Loucy (cell line): Measurements from ENCODE around the gene KISS1.

Experiments
- H2AFZ ChIP-seq: fragments of 200-600 bp; sonication (generic); 2 replicates; pipeline ENCODE4 v1.6.0; 2016; ENCODE audit warnings: antibody characterized with exemption, mild to moderate bottlenecking, low read length, moderate library complexity
- H3F3A ChIP-seq: fragments of 200-600 bp; 2 replicates; pipeline ENCODE4 v1.6.0; 2016; ENCODE audit warnings: antibody characterized with exemption, low read depth, mild to moderate bottlenecking
- H3K27me3 ChIP-seq: fragments of 200-600 bp; sonication (generic); 2 replicates; pipeline ENCODE4 v1.6.1; 2014; ENCODE audit warnings: low read length, mild to moderate bottlenecking; ENCODE audit not compliant: insufficient read depth, poor library complexity, severe bottlenecking
- H3K36me3 ChIP-seq: fragments of 200-600 bp; sonication (generic); 2 replicates; pipeline ENCODE4 v1.6.1; 2016; ENCODE audit warnings: low read length; ENCODE audit not compliant: insufficient read depth
- H3K4me1 ChIP-seq: fragments of 200-600 bp; sonication (generic); 2 replicates; pipeline ENCODE4 v1.5.1; 2014; ENCODE audit warnings: low read length, mild to moderate bottlenecking; ENCODE audit not compliant: insufficient read depth, poor library complexity, severe bottlenecking
- H3K4me2 ChIP-seq: fragments of 200-600 bp; sonication (generic); 2 replicates; pipeline ENCODE4 v1.6.0; 2014; ENCODE audit warnings: antibody characterized with exemption, low read length, low read depth, mild to moderate bottlenecking; ENCODE audit not compliant: poor library complexity, severe bottlenecking
- H3K4me3 ChIP-seq: fragments of 200-600 bp; sonication (generic); 2 replicates; pipeline ENCODE4 v1.5.1; 2014; ENCODE audit warnings: low read length, mild to moderate bottlenecking, mixed read lengths; ENCODE audit not compliant: poor library complexity, severe bottlenecking
- H3K79me2 ChIP-seq: fragments of 200-600 bp; sonication (generic); 2 replicates; pipeline ENCODE4 v1.6.1; 2014; ENCODE audit warnings: low read length; ENCODE audit not compliant: insufficient read depth
- H3K9ac ChIP-seq: fragments of 200-600 bp; sonication (generic); 2 replicates; pipeline ENCODE4 v1.6.0; 2014; ENCODE audit warnings: mild to moderate bottlenecking, low read depth, low read length, moderate library complexity; ENCODE audit not compliant: poor library complexity, severe bottlenecking
- H3K9me2 ChIP-seq: fragments of 200-600 bp; sonication (generic); replicated peaks from 2 replicates; pipeline ENCODE4 v1.6.1; 2016; ENCODE audit warnings: low read depth, low read length, mixed read lengths
- H3K9me3 ChIP-seq: fragments of 200-600 bp; sonication (generic); 2 replicates; pipeline ENCODE4 v1.6.1; 2014; ENCODE audit warnings: mild to moderate bottlenecking, antibody characterized with exemption, low read length, low read depth; ENCODE audit not compliant: insufficient read depth
- H4K20me1 ChIP-seq: fragments of 200-600 bp; sonication (generic); 2 replicates; pipeline ENCODE4 v1.6.0; 2014; ENCODE audit warnings: antibody characterized with exemption, low read length, mild to moderate bottlenecking; ENCODE audit not compliant: insufficient read depth, poor library complexity, severe bottlenecking
- EZH2phosphoT487 ChIP-seq: fragments of 200-600 bp; IDR thresholded peaks from 2 replicates; pipeline ENCODE4 v1.6.1; 2018; ENCODE audit warnings: antibody characterized with exemption, mild to moderate bottlenecking, moderate library complexity, borderline replicate concordance
- TF ChIP-seq, protein P1 (sequence below): fragments of 200-600 bp; sonication (generic); conservative IDR thresholded peaks from 2 replicates; pipeline ENCODE4 v1.5.1; 2014; ENCODE audit warnings: mild to moderate bottlenecking, antibody characterized with exemption, low read length

KISS1 gene

DNA sequence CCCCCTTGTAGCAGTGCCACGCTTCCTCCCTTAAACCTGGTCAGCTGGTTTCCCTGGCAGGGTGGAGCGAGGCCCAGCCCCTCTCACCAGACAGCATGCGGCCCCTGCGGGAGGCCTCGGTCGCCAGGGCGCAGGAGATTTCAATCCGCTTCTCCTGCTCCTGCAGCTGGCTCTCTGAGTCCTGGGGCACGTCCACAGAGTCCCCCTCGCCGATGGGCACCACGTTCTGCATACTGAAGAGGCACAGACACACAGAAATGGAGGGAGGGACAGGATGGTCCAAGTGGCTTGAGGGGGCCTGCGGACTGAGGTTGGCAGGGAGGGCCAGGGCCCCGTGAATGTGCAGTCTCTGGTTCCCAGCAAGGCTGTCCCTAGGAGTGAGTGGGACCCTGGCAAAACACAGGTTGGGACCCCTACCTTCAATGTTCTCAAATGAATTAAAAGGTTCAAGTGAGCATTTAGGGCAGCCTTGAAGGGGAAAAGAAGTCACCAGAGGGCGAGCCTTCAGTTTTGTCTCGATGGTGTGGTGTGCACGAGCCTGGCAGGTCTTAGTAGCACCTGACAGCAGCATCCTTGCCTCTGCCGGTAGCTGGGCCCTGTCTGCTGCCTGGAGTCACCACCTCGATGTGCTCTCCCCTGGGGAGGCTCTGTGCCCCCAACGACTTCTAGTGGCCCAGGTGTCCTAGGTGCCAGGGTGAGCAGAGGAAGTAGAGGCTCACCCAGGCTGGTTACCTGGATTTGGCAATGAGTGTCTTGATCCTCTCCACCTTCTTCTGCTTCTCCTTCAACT is 31.9 kb upstream of the KISS1 start:
- H3K36me3 ChIP-seq: no peaks in the 10 kb centered on the region
- no peaks in the 10 kb centered on the region for H3K27me3 ChIP-seq
- no peaks in the 10 kb centered on the region for H4K20me1 ChIP-seq
- H3K9me3 ChIP-seq: no peaks in the 10 kb centered on the region
- no peak overlapping the region for H3K4me2 ChIP-seq
- H3F3A ChIP-seq: 0 out of 2 replicates have a peak, but pooled peaks cover 4% of the 10 kb centered on the region
- no peak overlapping the region for H2AFZ ChIP-seq
- no peaks in the 10 kb centered on the region for H3K79me2 ChIP-seq
- peaks cover 3% of the 10 kb centered on the region for H3K4me1 ChIP-seq
- no peak overlapping the region for H3K4me3 ChIP-seq
- no peaks in the 10 kb centered on the region for H3K9me2 ChIP-seq
- TF ChIP-seq EZH2phosphoT487: no peak
- TF ChIP-seq, protein P1, sequence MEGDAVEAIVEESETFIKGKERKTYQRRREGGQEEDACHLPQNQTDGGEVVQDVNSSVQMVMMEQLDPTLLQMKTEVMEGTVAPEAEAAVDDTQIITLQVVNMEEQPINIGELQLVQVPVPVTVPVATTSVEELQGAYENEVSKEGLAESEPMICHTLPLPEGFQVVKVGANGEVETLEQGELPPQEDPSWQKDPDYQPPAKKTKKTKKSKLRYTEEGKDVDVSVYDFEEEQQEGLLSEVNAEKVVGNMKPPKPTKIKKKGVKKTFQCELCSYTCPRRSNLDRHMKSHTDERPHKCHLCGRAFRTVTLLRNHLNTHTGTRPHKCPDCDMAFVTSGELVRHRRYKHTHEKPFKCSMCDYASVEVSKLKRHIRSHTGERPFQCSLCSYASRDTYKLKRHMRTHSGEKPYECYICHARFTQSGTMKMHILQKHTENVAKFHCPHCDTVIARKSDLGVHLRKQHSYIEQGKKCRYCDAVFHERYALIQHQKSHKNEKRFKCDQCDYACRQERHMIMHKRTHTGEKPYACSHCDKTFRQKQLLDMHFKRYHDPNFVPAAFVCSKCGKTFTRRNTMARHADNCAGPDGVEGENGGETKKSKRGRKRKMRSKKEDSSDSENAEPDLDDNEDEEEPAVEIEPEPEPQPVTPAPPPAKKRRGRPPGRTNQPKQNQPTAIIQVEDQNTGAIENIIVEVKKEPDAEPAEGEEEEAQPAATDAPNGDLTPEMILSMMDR: no peak
- no peak overlapping the region for H3K9ac ChIP-seq

DNA sequence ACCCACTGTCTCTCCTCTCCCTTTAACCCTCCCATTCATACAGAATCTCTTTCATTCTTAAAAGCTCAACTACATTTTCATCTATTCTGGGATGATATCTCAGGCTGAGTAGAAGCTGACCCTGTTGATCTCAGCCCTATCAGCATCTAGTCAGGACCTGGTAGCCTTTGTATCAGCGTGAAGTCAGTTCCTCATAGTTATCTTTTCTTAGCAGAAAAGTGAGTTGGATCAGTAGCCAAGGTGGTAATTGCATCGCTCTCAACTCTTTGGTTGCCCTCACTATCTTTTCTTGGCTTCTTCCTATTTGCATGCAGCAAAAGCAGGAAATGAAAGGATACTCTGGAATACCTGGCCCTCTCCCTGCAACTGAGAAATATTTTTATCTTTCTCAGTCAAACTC is 31.1 kb upstream of the KISS1 start:
- Histone ChIP-seq H3K36me3 (no peaks in the 10 kb centered on the region), H2AFZ (no peak overlapping the region), H3K9me3 (no peaks in the 10 kb centered on the region), H3F3A (0 out of 2 replicates have a peak, but pooled peaks cover 4% of the 10 kb centered on the region), H3K79me2 (no peaks in the 10 kb centered on the region), H3K4me1 (peaks cover 3% of the 10 kb centered on the region), H3K4me3 (no peak overlapping the region), H3K9ac (no peak overlapping the region), H3K4me2 (no peak overlapping the region), H4K20me1 (no peaks in the 10 kb centered on the region), H3K9me2 (no peaks in the 10 kb centered on the region), H3K27me3 (no peaks in the 10 kb centered on the region)
- TF ChIP-seq, protein P1: no peak
- no peak for TF ChIP-seq EZH2phosphoT487

- H3K36me3 ChIP-seq: no peaks in the 10 kb centered on the region
- no peak for TF ChIP-seq EZH2phosphoT487
- TF ChIP-seq, protein P1: no peak
- H3K9me2 ChIP-seq: no peaks in the 10 kb centered on the region
- no peaks in the 10 kb centered on the region for H4K20me1 ChIP-seq
- H2AFZ ChIP-seq: no peak overlapping the region
- no peak overlapping the region for H3K4me2 ChIP-seq
- H3K4me3 ChIP-seq: no peak overlapping the region
- no peaks in the 10 kb centered on the region for H3K27me3 ChIP-seq
- H3K9me3 ChIP-seq: no peaks in the 10 kb centered on the region
- H3K4me1 ChIP-seq: peaks cover 3% of the 10 kb centered on the region
- 0 out of 2 replicates have a peak, but pooled peaks cover 4% of the 10 kb centered on the region for H3F3A ChIP-seq
- H3K9ac ChIP-seq: no peak overlapping the region
- no peaks in the 10 kb centered on the region for H3K79me2 ChIP-seq
Observed at GRCh38 chr1:204225841-204226735, 29.8 kb upstream of the KISS1 start.
